NCI-H187 (cell line): ENCODE measurements around the gene SOX8.

ENCODE experiments used
- DNase-seq, 2 experiments: peaks; one replicate each; lab custom pipeline; 2025; lab: John Stamatoyannopoulos, UW

Gene SOX8

DNA sequence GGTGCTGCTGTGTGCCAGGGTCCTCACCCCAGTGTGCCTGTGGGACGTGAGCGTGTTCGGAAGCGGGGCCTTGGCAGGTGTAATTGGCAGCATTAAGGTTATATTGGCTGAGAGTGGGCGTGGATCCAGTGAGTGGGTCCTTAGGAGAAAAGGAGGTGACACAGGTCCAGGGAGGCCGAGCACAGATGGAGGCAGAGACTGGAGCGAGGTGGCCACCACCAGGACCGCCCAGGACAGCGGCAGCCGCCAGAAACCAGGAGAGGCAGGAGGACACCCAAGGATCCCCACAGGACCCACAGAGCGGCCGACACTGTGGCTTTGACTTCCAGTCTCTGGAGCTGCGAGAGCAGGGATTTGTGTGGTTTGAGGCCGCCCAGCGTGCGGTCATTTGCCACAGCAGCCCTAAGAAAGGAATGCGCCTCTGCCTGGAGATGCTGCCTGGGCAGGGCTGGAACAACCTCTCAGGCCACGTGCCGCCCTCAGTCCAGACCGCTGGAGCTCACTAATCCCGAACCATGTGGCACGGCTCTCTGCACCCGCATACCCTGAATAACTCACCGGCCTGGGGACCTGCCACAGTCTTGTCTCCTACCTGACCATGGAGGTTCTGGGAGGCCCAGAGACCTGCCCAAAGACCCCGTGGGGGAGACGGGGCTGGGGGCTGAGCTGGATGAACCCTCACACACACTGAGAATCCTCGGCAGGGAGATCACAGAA lies 45.4 kb downstream of the SOX8 start:
- no peak for DNase-seq

DNA sequence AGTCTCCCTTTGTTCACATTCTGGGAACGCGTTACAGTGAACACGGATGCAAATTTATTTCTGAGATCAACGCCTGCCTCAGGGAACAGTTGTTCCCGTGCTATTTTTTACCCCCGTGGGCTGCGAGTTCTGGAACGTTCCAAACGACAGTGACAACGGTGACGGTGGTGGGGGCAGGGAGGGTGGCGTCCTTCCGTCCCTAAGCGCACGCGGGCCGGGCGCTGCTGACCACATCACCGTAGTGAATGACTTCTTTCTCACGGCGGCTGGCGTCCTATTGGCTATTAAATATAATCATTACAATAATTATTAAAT lies 45.9 kb downstream of the SOX8 start:
- DNase-seq, result no peak

DNA sequence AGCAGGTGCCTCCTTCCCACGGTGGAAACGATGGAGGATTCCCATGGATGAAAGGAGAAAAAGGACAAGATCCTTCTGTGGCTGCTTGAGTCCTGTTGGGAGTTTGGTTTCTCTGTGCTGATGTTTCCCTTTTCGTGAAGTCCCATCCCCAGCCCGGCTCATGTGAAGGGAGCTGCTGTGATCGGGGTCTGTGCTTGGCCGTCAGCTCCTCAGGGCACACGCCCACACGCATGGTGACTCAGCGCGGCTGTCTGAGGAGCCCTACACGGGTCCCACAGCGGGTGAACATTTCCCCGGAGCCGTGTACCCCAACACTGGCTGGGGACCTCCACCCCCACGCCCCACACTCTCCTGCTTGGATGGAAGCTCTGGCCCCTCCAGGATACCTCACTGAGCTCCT lies 46.5 kb downstream of the SOX8 start:
- no peak for DNase-seq

DNA sequence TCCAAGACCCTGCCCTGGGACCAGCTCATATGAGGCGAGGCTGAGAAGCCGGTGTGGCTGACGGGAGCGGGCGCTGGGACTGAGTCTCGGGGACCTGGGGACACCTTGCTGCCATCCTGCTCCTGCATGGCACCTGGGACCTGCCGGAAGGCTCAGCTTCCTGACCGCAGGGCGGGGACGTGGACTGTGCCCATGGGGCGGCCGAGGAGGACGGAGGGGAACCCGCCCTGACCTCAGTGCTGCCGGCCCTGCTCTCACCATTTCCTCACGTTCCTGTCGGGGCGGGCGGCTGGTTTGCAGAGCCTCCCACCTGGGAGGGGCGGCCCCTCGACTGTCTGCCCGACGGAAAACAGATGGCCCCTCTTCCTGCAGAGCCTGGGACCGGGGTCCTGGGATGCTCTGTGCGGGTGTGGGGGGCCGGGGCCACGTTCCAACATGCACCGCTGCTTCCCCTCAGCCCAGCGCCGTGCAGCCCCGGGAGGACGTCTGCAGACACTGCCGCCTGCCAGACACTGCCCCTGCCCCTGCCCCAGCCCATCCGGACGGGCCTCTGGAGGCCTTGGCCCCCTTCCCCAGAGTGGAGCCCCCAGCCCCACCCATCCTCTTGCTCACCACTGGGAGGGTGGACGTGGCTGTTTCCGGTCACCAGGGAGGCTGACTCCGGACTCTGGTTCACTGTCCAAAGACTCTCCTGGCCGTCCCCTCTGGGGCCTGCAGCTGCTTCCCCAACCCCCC lies 47.1 kb downstream of the SOX8 start:
- DNase-seq, result no peak

DNA sequence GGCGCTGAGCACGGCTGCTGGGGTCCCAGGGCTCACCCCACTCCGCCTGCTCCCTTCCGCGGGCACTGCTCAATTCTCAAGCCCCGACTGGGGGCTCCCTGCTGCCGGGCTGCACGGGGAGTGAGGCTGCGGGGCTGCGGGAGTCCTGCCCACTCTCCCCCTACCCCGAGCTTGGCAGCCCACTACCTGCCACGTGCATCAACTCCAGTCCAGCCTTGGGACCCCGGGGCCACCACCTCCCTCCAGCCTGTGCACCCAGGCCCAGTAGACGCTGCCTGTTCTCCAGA lies 47.6 kb downstream of the SOX8 start:
- DNase-seq, result no peak

DNA sequence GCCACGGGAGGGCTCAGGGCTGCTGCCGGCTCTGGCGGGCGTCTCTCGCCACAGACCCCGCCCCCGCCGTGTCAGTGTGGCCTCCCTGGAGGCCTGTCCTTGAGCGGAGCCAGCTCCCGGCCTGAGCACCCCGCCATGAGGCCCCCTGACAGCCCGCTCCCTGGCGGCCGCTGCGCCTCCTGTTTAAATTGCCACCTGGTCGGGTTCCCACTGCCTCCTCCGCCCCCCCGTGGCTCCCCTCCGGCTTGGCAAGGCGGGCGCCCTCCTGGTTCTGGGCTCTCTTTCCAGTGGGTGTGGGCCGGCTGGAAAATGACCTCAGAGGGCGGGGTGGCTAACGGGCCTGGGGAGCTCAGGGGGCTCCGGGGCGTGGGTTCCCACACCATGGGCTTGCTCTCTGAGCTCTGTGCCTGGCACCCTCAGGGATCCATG lies 48.9 kb downstream of the SOX8 start:
- DNase-seq, result no peak

DNA sequence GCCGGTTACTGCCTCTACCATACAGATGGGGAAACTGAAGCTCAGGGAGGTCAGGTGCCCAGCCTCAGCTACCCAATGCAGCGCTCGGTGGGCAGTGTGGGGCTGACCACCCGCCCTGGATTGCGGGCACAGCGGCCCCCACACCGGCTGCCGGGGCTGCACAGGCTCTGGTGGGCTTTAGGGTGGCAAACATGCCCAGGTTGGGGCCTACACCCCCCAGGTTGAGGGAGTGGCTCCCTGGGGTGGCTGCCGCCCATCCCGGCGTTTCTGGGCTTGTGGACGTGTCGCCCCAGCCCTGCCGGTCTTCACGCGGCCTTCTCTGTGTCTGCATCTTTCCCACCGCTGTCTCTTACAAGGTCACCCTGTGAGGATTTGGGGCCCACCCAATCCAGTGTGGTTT lies 50.1 kb downstream of the SOX8 start:
- no peak for DNase-seq

DNA sequence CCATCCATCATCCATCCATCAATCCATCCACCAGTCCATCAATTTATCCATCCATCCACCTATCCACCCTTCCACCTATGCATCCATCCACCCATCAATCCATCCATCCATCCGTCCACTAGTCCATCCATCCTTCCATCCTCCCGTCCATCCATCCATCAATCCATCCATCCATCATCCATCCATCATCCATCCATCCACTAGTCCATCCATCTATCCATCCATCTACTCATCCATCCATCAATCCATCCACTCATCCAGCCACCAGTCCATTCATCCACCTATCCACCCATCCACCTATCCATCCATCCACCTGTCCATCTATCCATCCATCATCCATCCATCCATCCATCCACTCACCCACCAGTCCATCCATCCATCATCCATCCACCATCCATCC lies 51.0 kb downstream of the SOX8 start:
- no peak for DNase-seq

DNA sequence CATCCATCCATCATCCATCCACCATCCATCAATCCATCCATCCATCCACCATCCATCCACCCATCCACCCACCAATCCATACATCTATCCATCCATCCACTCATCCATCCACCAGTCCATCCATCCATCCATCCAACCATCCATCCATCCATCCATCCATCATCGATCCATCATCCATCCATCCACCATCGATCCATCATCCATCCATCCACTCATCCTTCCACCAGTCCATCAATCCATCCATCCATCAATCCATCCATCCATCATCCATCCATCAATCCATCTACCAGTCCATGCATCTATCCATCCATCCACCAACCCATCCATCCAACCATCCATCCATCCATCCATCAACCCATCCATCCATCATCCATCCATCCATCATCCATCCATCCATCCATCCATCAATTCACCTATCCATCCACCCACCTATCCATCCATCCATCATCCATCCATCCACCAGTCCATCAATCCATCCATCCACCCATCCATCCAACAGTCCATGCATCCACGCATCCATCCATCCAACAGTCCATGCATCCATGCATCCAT lies 51.6 kb downstream of the SOX8 start:
- no peak for DNase-seq

DNA sequence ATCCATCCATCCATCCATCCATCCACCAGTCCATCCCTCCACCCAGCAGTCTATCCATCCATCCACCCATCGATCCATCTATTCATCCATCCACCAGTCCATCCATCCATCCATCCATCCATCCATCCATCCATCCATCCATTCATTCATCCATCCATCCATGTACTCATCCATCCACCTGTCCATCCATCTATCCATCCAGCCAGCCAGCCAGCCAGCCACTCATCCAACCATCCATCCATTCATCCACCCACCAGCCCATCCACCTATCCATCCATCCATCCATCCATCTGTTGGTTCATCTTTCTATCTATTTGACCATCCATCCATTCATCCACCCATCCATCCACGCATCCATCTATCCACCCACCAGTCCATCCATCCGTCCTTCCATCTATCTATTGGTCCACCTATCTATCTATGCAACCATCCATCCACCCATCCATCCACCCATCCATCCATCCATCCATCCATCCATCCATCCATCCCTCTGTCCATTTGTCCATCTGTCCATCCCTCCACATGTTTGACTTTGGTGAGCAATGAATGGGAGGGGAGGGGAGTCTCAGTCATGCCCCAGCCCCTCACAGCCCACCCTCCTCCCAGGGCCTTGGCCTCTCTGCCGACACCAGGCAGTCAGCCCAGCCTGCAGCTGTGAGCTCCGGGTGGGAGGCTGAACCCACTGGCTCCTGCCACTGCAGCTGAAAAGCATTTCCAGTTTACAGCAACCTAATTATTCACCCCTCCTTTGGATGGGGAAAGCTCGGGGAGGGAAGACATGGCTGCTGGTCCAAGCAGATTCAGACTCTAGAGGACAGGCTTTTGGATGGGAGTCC lies 52.9 kb downstream of the SOX8 start:
- no peak for DNase-seq

DNA sequence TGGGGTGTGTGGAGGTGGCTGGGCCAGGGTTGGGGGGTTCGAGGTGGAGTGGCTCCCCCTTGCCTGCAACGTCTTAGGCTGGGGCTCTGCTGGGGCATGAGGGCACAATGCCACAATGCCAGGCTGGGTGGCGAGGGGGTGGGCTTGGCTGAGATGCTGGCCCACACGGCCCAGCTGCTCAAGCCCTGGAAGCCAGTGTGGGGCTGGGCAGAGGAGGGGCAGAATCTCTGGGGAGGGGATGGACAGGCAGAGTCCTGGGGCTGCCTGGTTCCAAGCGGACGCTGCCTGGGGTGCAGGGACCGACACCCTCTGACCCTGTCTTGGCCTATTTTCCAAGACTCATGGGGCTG lies 53.5 kb downstream of the SOX8 start:
- no peak for DNase-seq

DNA sequence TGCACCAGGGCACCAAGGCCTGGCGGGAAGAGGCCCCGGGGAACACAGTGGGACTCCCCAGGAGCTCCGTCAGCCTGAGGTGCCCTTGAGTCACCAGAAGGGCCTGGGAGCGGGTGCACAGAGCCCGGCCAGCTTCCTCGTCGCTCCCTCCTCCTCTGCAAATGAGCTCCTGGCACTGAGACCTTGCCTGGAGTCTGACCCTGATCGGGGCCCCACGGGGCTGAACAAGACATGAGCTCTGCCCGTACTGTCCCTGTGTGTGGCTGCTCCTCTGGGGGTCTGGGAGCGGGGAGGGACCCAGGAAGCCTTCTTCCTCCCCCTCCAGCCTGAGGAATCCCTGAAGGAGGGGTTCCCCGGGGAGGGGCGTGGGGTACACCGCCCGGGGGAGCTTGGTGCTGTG lies 54.6 kb downstream of the SOX8 start:
- DNase-seq, result no peak
